Renal cortical epithelial cell (primary cell): ENCODE results near the gene LTK. TPM values are rescaled to one million over a fixed set of nuclear protein-coding genes. Genes with fewer than 3 reads are reported as not detected.
"Not testable (repeated sequence)": the region's sequence is repeated elsewhere in the genome, so short reads cannot be mapped to it uniquely, and the experiment has no call there.

Experiments used
- DNase-seq: peaks from one replicate; pipeline ENCODE4 v3.0.0-alpha.2; 2011; ENCODE audit warnings: low read depth
- total RNA-seq: library from RNA; depleted of rRNA; stranded (reverse); fragments of >200 nt; gene quantifications from 2 replicates; pipeline ENCODE4 v1.2.3, GENCODE V29; 2014

Gene LTK
- total RNA-seq, 1 donor from 2014 or later: 0.25 TPM

GRCh38 chr15:41474941-41475340, 38.7 kb downstream of the LTK start:
- DNase-seq: no peak

- no peak for DNase-seq
Measured at GRCh38 chr15:41474436-41474835, 39.2 kb downstream of the LTK start.

GRCh38 chr15:41473418-41473817, 40.2 kb downstream of the LTK start:
- DNase-seq: no peak

GRCh38 chr15:41469644-41470043, 44.0 kb downstream of the LTK start:
- DNase-seq: not testable (repeated sequence)

- DNase-seq: no peak
Measured at GRCh38 chr15:41466711-41467110, 46.9 kb downstream of the LTK start.

GRCh38 chr15:41465822-41466421, 47.7 kb downstream of the LTK start:
- peak; percentile 66 for DNase-seq

- no peak for DNase-seq
Measured at GRCh38 chr15:41464889-41465580, 48.6 kb downstream of the LTK start.

GRCh38 chr15:41462084-41462795, 51.4 kb downstream of the LTK start:
- DNase-seq: peak; percentile 43

Other genes with a start within 250 kb of the LTK start
- 0.60 and 6.1 TPM in 2 replicates for gene OIP5, start 181.2 kb downstream of the LTK start, total RNA-seq
- gene NUSAP1, start 180.9 kb downstream of the LTK start, total RNA-seq: 7.8 and 53.3 TPM in 2 replicates
- 45.4 and 49.1 TPM in 2 replicates for gene NDUFAF1, start 111.3 kb downstream of the LTK start, total RNA-seq
- 16.1 and 33.2 TPM in 2 replicates for gene RTF1, start 96.7 kb downstream of the LTK start, total RNA-seq
- gene ITPKA, start 20.0 kb downstream of the LTK start, total RNA-seq: 4.5 and 9.7 TPM in 2 replicates
- 8.7 and 32.0 TPM in 2 replicates for gene RPAP1, start 30.4 kb upstream of the LTK start, total RNA-seq
- gene TYRO3, start 45.4 kb upstream of the LTK start, total RNA-seq: 6.1 and 11.3 TPM in 2 replicates
- 21.7 and 74.0 TPM in 2 replicates for gene MGA, start 146.6 kb upstream of the LTK start, total RNA-seq